Measurements from ENCODE around the gene ICE2.
A peak's percentile ranks its signal among the peaks of the same experiment; 100 is the strongest.

Gene ICE2

DNA sequence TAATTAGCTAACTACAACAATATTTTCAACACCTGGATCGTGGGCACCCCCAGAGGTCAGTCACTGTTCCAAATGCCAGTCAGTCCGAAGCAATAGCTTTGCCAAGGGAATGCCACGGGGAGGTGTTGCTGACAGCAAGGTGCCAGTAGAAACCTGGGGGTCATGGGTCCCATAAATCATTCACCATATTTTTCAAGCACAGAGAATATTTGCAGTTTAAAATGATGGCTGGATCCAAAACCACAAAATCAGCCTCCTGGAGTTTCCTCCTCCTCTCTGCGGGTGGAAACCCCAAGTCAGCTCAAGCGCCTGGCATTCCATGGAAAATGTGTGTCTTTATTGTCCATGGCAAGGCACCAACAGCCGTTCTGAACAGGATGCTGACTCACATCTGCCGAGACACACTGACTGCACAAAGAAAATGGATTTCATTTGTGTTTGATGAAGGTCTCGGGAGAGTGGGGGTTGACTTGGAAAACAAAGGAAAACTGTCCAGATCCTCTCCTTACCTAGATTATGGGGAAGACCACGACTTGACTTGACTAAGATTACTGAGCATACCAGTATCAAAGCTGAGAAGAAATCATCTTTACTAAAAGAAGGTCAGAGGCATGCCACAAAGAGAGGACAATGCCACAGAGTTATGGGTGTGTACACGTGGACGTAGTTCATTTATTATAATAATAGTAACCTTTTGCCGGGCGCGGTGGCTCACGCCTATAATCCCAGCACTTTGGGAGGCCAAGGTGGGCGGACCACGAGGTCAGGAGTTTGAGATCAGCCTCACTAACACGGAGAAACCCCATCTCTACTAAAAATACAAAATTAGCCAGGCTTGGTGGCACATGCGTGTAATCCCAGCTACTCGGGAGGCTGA, 107.5 kb downstream of the ICE2 start:
- peak overlapping the region; percentile 39 for H3K4me3 ChIP-seq

DNA sequence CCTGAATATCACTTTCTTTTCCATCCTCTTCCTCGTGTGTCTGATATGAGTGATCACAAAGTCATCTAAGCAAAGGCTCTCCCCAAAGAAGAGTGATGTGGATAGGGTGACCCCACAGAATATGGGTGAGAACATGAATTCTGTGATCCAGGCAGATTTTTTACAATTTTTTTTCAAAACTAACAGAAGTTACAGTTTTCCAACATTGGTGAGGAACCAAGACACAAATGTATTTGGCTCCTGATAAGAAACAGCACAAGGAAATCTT, 108.1 kb downstream of the ICE2 start:
- peak overlapping the region; percentile 89 to 90 for H3K27ac ChIP-seq
- H3K4me3 ChIP-seq: peak overlapping the region; percentile 39
- TF ChIP-seq, protein P1, sequence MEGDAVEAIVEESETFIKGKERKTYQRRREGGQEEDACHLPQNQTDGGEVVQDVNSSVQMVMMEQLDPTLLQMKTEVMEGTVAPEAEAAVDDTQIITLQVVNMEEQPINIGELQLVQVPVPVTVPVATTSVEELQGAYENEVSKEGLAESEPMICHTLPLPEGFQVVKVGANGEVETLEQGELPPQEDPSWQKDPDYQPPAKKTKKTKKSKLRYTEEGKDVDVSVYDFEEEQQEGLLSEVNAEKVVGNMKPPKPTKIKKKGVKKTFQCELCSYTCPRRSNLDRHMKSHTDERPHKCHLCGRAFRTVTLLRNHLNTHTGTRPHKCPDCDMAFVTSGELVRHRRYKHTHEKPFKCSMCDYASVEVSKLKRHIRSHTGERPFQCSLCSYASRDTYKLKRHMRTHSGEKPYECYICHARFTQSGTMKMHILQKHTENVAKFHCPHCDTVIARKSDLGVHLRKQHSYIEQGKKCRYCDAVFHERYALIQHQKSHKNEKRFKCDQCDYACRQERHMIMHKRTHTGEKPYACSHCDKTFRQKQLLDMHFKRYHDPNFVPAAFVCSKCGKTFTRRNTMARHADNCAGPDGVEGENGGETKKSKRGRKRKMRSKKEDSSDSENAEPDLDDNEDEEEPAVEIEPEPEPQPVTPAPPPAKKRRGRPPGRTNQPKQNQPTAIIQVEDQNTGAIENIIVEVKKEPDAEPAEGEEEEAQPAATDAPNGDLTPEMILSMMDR (IDR thresholded peaks at IDR 0.05): no peak
- no peak for DNase-seq (ENCODE audit: low spot score)

More for the DNA sequence above, 107.5 kb downstream of the ICE2 start:
- TF ChIP-seq, protein P1 (IDR thresholded peaks at IDR 0.05): no peak
- peak overlapping the region; percentile 89 to 90 for H3K27ac ChIP-seq
- DNase-seq (ENCODE audit: low spot score): peak; percentile 95

DNA sequence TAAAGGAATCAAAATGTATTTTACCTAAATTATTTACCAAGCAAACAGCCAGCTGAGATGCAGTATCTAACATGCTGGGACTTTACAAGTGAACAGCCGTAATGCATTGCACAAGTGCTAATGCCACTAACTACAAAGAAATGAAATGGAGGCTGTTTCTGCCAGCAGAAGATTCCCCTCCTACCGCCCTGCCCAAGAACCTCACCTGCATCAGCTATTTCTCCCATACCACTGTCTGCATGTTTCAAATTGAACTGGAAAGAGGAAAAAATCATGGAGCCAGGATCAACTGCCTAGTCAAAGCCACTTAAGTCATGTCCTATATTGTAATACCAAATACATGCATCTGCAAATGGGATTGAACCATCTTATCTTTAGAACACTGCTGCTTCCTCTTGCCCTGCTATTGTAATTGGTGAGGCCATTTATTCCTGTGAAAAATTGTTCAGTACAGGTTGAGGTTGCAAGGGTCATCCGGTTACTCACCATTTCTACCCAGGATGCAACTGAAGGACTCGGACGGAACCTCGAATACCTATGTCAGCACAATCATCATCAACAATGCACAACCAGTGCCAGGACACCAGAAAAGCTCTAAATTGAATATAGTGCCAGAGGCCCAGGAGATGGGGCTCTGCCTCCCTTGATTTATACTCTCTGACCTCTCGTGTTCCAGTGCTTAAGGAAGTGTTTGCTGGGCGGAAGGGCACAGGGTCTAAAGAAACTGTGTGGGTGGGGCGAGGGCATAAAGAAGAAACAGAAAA, 108.7 kb downstream of the ICE2 start:
- Histone ChIP-seq H3K27ac (peak overlapping the region; percentile 89 to 90), H3K4me3 (peak overlapping the region; percentile 10)
- no peak for DNase-seq (ENCODE audit: low spot score)
- TF ChIP-seq, protein P1 (IDR thresholded peaks at IDR 0.05): no peak

DNA sequence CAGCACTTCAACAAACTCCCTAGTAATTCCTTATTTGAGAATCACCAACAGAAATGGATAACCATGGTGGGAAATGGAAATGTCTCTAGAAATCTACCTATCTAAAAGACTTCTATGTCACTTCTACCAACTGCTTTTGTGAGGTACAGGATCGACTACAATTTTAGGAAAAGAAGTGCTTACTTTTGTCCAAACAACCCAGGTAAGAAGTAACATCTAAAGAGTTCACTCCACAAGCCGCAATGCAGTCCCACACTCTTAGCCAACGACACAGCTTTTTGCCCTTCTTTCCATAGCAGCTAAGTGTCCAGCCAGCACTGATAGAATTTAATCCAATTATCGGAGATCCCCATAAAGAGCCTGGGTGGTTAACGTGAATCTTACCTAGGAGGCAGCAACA, 109.2 kb downstream of the ICE2 start:
- no peak for DNase-seq (ENCODE audit: low spot score)
- no peak overlapping the region for H3K4me3 ChIP-seq
- TF ChIP-seq, protein P1 (IDR thresholded peaks at IDR 0.05): no peak
- peak overlapping the region; percentile 24 to 90 for H3K27ac ChIP-seq
